Anterior cingulate cortex (tissue), 58 donors: ENCODE data around the gene CENPP.

Experiments
- DNase-seq, 58 donors: peaks; one replicate each; lab custom pipeline; 2025; lab: John Stamatoyannopoulos, UW

CENPP gene

DNA sequence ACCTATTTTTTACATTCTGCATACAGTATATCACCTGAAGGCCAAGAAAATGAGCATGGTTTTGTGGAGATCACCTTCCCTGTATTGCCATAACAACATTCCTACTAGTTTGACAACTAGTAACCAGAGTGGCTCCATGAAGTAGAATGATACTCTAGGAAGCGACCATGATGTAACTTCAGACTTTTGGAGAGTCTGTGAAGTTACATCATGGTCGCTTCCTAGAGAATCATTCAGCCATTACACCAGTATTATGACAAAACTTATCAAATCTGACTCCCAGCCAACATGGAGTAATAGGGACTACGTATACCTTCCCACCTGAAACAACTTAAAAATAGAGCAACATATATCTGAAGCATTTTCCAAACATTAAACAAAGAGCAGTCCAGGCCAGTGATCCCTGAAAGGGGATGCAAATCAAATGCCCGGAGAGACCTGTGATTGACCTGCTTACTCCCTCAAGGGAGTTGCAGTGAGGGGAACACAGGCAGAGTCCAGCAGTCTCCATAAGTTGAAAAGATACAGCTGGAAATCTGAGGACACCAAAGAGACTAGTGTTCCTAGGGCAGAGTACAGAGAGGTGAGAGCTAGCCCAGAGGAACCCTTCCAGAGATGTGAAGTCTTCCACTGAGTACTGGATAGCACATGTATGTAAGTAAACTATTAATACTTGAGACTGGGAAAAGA, 202.2 kb downstream of the CENPP start:
- DNase-seq: no peak

DNA sequence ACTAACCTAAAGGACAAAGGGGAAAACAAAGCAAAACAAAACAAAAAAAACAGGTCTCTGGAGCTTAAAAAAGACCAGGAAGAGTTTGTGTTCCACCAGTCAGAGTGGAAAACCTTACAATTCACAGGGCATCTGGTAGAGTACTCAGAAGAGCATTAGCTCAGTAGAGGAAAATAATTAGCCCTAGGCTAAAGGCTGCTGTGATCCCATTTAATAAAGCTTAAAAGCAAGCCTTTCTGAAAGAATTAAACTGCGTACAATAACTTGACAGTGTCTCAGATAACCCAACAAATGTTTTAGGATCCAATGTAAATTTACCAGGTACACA, 202.7 kb downstream of the CENPP start:
- no peak for DNase-seq

DNA sequence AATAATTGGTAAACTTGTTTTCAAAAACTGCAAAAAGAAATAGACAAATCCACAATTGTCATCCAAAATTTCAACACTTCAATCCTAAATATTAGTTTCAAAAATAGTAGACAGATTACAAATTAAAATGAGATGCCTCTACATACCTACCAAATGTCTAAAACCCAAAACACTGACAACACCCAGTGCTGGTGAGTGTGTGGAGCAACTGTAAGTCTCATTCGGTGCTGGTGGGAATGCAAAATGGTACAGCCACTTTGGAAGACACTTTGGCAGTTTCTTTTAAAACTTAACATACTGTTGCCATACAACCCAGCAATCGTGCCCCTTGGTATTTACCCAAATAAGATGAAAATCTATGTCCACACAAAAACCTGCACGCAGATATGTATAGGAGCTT, 203.4 kb downstream of the CENPP start:
- DNase-seq: no peak

DNA sequence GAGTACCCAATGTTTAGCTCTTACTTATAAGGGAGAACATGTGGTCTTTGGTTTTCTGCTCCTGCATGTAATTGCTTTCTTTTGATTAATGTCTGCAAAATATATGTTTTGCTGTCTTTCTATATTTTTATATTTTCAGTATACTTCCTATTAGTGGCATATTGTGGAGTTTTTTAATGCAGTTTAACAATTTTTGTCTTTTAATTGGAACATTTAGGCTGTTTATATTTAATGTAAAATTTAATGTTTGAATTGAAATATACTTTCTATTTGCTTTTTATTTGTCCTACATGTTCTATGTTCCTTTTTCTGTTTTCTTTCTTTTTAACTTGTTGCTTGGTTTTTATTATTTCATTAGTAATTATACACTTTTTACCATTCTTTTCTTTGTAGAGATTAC, 205.1 kb downstream of the CENPP start:
- DNase-seq: no peak

DNA sequence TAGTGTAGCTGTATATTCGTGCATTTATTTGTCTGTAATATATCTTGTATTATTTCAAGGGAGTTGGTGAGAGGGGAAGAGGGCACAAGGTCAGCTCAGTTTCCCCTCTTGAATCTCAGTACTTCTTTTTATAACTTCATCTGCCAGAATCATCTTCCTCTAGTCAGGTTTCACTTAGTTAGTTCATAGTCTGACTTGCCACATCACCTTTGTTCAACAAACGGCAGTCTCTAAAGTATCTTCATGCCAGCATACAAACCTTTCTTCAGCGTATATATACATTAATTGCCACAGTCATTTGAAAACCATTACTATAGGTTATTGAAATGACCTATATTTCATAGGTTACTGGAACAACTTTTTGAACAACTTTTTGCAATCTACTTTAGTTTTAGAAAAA, 208.5 kb downstream of the CENPP start:
- no peak for DNase-seq

DNA sequence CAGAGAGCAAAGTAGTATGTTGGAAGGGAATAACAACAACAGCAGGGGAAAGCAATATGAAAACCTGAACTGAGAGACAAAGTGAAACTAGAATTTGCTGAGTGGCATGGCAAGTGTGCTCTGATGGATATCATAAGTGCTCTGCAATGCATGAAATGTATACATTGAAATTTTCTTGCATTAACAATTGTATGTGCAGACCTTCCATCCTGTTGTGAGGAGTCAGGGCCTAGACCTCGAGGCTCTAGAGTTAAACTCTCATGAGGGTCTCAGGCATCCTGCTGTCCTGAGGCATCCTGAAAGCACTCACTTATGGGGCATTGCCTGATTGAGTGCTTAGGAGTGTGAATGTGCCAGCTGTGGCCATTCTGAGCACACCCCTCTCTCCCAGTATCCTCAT, 208.9 kb downstream of the CENPP start:
- DNase-seq: no peak

DNA sequence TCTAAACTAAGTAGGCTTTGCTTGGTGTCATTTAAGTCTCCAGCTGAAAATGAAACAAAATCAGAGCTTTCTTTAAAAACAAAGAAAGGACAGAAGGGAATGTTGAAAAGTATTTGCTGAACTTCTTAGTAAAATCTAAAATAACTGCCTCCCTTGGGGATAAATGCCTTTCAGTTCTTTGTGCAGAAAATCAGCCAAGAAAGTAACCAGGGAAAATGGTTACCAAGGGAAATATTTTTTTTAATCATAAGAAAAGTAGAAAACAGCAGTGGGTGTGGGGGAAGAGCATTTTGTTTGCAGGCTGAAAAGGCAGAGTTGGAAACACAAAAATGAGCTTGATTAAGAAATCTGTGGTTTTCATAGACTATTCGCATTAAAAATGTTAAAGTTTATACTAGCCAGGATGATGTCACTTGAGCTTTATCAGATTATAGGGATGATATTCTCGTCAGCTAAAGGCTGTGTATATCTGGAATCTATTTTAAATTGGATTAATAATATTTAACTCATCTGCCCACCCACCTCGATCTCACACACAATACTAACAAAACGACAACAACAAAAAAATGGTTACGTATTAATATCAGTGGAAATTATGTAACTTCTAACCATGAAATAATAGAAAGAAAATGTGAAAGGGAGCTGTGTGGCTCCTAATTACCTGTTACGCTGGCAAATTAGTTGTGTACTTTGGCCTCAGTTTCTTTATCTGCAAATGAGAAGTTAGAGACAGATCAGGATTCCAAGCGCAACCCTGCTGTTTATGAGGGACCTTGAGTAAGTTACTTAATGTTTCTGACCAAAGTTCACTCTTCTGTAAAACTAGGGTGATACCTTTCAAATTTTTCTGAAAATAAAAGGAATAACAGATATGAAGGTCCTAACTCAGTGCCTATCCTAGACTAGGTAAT, 210.4 kb downstream of the CENPP start, which contains the start of gene ECM2:
TSS of gene ECM2 (minus strand) at position 51 of the 911 bp plus-strand sequence. CDS start 13,124 bp downstream, outside the sequence.
- DNase-seq: no peak

DNA sequence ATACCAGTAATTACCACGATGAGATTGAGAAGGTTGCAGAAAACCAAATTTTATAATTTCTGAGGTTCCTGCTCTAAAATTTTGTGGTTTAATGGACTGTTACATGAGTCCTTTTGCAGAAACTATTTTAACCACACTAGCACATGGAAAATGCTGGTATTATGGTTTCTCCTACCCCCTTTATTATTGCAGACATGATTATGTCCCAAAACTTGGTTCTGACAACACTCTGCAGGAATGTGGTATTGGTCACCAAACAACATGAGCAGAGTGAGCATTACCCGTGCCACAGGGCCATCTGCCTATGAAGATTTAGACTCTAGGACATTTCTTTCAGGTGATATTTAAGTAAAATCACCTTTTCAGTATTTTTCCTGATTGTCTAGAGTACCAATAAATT, 212.8 kb downstream of the CENPP start:
- DNase-seq: no peak

DNA sequence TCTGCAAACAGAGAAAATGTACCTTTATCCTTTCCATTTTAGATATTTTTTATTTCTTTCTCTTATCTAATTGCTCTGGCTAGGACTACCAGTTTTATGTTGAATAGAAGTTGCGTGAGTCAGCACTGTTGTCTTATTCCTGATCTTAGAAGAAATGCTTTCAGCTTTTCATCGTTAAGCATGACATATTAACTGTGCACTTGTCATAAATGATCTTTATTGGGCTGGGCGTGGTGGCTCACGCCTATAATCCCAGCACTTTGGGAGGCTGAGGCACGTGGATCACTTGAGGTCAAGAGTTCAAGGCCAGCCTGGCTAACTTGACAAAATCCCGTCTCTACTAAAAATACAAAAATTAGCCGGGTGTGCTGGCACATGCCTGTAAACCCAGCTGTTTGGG, 218.2 kb downstream of the CENPP start:
- DNase-seq: no peak

DNA sequence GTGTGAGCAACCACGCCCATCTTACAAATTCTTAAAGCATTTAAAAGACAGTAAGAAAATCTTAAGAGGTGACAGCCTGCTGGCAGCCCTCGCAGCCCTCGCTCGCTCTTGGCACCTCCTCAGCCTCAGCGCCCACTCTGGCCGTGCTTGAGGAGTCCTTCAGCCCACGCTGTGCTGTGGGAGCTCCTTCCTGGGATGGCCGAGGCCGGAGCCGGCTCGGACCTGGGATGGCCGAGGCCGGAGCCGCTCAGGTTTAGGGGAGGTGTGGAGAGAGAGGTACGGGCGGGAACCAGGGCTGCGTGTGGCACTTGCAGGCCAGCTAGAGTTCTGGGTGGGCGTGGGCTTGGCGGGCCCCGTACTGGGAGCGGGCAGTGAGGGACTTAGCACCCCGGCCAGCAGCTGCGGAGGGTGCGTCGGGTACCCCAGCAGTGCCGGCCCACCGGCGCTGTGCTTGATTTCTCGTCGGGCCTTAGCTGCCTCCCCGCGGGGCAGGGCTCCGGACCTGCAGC, 219.3 kb downstream of the CENPP start:
- DNase-seq: no peak

DNA sequence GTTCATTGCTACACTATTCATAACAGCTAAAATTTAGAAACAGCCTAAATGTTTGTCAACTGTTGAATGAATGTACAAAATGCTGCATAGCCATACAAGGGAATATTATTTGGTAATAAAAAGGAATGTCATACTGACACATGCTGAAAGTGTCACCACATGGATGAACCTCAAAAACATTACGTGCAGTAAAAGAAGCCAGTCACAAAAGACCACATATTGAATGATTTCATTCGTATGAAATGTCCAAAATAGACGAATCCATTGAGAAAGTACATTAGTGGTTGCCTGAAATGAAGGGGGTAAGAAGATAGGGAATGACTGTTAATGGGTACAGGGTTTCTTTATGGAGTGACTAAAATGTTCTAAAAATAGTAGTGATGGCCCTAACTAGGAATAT, 221.6 kb downstream of the CENPP start:
- DNase-seq: no peak

DNA sequence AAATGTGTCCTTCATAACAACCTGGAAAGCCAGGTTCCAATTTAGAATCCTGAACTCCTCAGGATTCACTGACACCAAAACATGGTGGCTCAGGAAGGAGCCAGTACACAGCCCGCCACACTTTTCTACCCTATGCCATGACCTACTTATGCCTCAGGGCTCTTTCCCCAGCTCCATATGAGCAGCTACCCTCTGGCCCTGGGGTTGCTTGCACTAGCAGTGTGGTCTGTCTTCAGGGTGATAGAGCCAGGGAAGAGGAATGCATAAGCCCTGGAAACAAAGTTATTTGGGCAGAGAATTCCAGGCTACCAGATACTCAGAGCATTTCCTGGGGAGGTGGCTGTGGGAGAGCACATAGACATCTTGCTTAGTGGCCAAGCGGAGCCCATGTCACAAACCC, 225.0 kb downstream of the CENPP start:
- DNase-seq: no peak

DNA sequence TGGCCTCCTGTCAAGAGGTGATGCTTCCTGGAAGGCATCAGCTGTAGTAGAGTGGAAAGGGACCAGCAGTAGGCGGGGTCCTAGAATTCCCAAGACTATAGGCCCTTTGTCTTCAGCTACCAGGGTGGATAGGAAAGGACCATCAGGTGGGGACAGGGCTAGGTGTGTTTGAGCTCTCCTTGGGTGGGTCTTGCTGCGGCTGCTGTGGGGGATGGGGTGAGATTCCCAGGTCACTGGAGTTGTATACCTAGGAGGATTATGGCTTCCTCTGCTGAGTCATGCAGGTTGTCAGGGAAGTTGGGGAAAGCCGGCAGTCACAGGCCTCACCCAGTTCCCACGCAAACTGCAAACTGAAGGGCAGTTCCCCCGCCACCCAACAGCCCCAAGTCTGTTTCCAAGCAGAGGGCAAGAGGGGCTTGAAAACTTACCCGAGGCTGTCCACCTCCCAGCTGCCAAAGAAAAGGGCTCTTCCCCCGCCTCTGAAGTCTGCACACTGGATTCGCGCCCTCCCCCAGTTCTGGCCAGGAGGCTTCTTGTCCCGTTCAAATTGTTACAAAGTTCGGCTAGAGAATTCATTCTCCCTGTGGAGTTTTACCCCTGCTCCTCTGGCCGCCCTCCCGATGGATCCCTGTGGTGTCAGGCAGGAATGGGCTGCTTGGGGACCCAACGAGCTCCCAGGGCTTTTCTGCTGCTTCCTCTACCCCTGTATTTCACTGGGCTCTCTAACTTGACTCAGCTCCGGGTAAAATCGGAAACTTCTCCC, 233.0 kb downstream of the CENPP start:
- DNase-seq: no peak

DNA sequence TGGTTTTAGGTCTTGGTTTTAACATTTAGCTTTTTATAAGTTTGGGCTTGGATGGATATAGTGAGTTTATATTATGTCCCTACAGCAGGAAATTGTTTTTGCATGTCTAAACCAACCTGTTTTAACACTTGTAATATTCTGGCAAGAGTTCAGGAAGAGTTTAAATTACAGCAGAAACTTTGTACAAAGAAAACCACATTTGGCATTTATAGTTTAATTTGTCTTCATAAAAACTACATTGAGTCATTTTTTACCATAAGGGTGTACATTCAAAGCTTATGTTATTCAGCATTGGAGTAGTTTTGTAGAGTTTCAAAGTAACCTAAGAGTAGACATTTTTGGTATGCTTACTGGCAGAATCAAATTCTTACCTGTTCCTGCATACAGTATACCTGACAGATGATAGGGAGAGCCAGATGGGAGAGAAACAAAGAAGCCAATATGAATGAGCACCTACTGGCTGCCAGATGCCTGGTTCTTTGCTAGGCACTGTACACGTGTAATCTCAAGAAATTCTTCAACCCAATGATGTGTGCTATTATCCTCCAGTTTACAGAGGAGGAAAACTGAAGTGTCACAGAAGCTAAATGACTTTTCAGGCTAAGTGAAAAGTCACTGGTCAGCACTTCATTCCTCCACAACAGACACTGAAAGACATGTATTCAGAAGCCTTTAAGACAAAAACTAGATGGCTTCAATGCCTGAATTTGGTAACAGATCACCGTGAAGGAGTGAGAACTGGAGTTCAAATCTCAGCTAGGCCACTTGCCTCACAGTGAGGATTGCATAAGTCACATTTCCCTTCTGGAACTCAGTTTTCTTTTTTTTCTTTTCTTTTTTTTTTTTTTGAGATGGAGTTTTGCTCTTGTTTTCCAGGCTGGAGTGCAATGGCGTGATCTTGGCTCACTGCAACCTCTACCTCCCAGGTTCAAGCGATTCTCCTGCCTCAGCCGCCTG, 235.9 kb downstream of the CENPP start:
- DNase-seq: no peak

DNA sequence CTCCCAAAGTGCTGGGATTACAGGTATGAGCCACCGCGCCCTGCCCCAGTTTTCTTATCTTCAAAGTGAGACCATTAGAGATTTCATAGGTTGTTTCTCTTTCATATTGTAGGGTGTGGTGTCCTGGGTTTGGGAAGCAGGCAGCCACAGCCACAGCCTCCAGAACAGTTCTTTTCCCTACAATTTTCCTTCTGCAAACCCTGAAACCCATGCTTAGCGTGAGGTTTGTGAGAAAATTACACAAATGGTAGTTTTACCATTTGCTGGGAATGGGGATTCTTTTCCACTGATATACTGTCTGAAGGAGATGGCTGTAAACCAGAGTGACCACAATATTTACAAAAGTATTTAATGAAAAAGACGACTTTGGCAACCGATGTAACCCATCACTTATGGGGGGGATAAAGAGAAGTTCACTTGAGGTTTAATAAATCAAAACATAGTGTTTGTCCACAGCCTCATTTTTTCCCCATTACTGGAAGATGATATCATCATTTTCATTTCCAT, 236.8 kb downstream of the CENPP start:
- DNase-seq: no peak

DNA sequence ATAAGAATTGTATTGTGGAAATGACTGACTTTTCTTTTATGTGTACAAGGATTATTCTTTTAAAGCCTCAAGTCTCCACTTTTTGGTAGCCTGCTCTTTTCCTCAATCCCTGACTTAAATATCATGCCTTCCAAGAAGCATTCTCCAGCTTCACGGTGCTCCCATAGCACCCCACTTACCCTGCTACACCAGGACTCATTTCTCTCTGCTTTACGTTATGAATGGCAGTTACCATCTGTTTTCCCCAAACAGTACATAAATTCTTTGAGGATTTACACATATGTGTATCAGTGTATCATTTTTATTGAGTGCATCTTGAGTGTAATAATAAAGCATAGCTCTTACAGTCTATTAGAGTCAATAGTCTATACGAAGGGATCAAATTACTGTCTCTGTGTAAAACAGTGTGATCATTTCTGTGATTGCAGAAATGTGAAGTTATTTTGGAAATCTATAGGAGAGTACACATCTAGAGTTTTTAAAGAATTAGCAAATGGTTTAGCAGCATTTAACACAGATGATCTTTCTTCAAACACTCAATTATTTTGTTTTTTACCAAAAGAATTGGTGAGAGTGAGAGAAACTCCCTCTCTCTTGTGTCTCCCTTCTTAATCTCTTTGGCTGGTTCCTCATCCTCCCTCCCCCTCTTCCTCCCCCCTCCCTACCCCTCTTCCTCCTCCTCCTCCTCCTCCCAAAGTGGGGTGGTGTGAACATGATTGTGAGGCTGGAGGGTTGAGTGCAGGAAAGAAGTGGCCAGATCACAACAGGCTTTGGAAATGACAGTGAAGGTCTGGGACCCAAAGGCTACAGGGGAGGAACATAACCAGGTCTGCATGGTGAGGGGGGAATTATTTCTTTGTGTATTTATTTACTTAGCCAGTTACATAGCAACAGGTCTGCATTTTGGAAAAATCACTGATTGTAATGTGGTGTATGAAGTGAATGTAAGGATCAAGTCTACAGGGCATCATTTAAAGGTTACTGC, 237.7 kb downstream of the CENPP start:
- no peak for DNase-seq

DNA sequence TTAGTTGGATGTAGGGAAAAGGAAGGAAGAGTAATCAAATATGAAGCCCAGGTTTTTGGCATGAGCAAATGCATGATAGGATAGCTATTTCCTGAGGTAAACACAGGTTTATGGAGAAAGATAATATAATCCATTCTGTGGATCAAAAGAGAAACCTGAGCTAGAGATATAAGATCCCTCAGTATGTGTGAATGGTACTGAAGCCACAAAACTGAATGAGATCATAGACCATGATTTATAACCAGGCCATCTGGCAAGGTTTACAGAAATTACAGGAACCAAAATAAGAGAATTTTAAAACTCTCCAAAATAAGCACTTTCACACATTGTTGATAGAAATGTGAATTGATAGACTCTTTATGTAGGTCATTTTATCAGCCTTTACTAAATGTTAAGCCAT, 238.8 kb downstream of the CENPP start:
- DNase-seq: no peak

DNA sequence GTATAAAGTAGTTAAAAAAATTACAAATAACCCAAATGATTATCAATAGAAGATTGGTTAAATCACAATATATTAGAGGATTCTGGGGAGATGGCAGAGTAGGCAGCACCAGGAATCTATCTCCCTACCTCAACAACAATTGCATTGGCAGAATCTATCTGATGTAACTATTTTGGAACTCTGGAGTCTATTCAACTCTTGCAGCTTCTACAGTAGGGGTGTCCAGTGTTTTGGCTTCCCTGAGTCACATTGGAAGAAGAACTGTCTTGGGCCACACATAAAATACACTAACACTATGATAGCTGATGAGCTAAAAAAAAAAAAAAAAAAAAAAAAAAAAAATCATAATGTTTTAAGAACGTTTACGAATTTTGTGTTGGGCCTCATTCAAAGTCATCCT, 239.2 kb downstream of the CENPP start:
- no peak for DNase-seq
